Myocyte (in vitro differentiated cells): ENCODE results near the gene PDE9A. TPM values are rescaled to one million over a fixed set of nuclear protein-coding genes. Genes with fewer than 3 reads are reported as not detected.

Source experiments
- DNase-seq: peaks from one replicate; pipeline ENCODE4 v3.0.0-alpha.2; 2012; ENCODE audit warnings: low read depth
- total RNA-seq: library from RNA; depleted of rRNA; stranded (reverse); fragments of >200 nt; gene quantifications from 2 replicates; pipeline ENCODE4 v1.2.3, GENCODE V29; 2014

Gene PDE9A
- total RNA-seq, 1 donor from 2014 or later = not detected

GRCh38 chr21:42767561-42767835 is 114.1 kb downstream of the PDE9A start:
- no peak for DNase-seq

GRCh38 chr21:42768324-42769121 is 115.1 kb downstream of the PDE9A start:
- DNase-seq = no peak

GRCh38 chr21:42769183-42769819 is 115.9 kb downstream of the PDE9A start:
- DNase-seq = no peak

- DNase-seq = no peak
Observed at GRCh38 chr21:42769820-42770716, 116.6 kb downstream of the PDE9A start.

- no peak for DNase-seq
Observed at GRCh38 chr21:42770717-42771502, 117.5 kb downstream of the PDE9A start.

- no peak for DNase-seq
Observed at GRCh38 chr21:42771503-42771805, 118.0 kb downstream of the PDE9A start.

GRCh38 chr21:42775123-42775522 is 121.7 kb downstream of the PDE9A start:
- DNase-seq = no peak

- DNase-seq = no peak
Observed at GRCh38 chr21:42775891-42776290, 122.5 kb downstream of the PDE9A start.

GRCh38 chr21:42777064-42777756 is 123.8 kb downstream of the PDE9A start:
- DNase-seq = no peak

- DNase-seq = no peak
Observed at GRCh38 chr21:42777757-42778344, 124.4 kb downstream of the PDE9A start.

- no peak for DNase-seq
Observed at GRCh38 chr21:42779431-42779861, 126.0 kb downstream of the PDE9A start.

- no peak for DNase-seq
Observed at GRCh38 chr21:42780617-42781016, 127.2 kb downstream of the PDE9A start.

GRCh38 chr21:42781150-42781970 is 127.9 kb downstream of the PDE9A start:
- no peak for DNase-seq

GRCh38 chr21:42781971-42782722 is 128.7 kb downstream of the PDE9A start:
- DNase-seq = no peak

- no peak for DNase-seq
Observed at GRCh38 chr21:42782723-42783242, 129.4 kb downstream of the PDE9A start.

- DNase-seq = no peak
Observed at GRCh38 chr21:42784276-42784675, 130.9 kb downstream of the PDE9A start.

- DNase-seq = no peak
Observed at GRCh38 chr21:42784896-42785451, 131.6 kb downstream of the PDE9A start.
